VCaP (cell line): ENCODE data around the gene POC5.

Experiments used
- H3K27ac ChIP-seq: fragments of 450-650 bp; 2 replicates; pipeline ENCODE4 v1.5.1; 2017
- TF ChIP-seq, protein P1 (sequence below): fragments of 450-650 bp; conservative IDR thresholded peaks from 2 replicates; pipeline ENCODE4 v1.5.1; 2017; ENCODE audit warnings: mild to moderate bottlenecking, moderate library complexity

The POC5 gene

GRCh38 chr5:75668445-75668844 lies 48.8 kb downstream of the POC5 start:
- H3K27ac ChIP-seq: peak overlapping the region; percentile 42; the same call in 1 of the 2 replicates
- TF ChIP-seq, protein P1, sequence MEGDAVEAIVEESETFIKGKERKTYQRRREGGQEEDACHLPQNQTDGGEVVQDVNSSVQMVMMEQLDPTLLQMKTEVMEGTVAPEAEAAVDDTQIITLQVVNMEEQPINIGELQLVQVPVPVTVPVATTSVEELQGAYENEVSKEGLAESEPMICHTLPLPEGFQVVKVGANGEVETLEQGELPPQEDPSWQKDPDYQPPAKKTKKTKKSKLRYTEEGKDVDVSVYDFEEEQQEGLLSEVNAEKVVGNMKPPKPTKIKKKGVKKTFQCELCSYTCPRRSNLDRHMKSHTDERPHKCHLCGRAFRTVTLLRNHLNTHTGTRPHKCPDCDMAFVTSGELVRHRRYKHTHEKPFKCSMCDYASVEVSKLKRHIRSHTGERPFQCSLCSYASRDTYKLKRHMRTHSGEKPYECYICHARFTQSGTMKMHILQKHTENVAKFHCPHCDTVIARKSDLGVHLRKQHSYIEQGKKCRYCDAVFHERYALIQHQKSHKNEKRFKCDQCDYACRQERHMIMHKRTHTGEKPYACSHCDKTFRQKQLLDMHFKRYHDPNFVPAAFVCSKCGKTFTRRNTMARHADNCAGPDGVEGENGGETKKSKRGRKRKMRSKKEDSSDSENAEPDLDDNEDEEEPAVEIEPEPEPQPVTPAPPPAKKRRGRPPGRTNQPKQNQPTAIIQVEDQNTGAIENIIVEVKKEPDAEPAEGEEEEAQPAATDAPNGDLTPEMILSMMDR: no peak

- TF ChIP-seq, protein P1: no peak
Measured at GRCh38 chr5:75667586-75667985, 49.7 kb downstream of the POC5 start.

DNA sequence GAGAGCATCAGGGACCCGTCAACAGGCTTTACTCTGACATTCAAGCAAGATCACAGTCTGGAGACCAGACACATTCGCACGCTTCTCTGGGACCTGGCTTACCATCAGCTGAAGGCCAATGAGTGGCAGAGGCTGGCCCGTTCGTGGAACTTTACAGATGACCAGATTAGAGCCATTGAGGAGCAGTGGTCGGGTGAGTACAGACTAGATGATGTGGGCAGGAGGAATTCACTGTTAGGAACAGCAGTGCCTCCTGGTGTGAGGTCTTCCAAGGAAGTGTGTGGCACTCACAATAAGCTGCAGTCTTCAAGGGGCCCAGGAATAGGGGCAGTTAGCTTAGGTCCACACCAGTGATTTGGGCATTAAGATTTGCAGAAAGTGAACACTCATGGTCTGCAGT lies 50.4 kb downstream of the POC5 start:
- H3K27ac ChIP-seq: no peak overlapping the region
- TF ChIP-seq, protein P1: no peak

More at GRCh38 chr5:75667586-75667985, 49.7 kb downstream of the POC5 start:
- H3K27ac ChIP-seq: no peak overlapping the region

DNA sequence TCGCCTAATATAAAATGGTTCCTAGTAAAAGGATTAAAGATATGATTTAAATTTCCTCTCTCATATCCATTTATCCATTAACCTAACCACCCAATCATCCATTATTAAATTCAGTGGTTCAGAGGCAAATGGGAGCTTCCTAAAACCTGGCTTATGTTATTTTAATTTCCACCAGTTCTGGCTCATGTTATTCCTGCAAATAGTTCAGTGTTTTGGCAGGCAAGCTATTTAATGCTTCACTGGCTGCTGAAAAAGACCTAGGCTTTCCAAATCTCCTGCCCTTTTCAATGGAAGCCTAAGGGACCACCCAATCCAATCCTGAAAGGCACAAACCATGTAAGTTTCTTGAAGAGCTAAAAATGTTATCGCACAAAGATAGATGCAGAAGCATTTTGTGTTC lies 52.3 kb downstream of the POC5 start:
- no peak overlapping the region for H3K27ac ChIP-seq
- TF ChIP-seq, protein P1: no peak

DNA sequence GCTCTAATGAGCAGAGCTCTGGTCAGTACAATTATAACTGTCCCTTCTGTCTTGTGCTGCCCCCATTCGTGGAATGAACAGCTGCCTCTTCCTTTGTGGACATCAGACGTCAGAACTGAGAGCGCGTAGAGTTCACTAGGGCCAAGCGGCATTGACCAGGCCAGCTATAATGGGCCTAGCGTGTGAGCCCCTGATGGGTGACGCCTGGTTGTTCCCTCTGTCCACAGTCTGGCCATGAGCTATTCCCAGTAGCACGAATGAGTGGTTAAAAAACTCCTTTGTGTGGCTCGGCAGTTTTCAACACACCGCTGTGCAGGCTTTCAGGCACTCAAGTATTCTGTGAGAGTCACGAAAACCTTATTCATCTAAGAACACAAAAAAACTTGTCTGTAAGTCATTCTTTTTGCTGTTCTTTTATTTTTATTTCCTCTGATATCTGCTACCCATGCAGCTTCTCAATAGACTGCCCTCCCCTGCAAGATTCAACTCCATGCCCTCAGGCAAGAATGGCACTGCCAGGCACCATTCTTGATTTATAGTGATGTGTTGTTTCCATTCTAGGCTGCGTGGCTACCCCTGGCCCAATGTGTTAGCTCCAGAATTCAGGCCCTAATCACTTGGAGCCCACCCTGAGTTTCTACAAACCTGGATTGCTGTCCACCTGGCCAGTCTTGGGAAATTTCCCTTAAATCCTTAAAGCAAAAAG lies 53.5 kb downstream of the POC5 start:
- H3K27ac ChIP-seq: no peak overlapping the region
- TF ChIP-seq, protein P1: no peak

DNA sequence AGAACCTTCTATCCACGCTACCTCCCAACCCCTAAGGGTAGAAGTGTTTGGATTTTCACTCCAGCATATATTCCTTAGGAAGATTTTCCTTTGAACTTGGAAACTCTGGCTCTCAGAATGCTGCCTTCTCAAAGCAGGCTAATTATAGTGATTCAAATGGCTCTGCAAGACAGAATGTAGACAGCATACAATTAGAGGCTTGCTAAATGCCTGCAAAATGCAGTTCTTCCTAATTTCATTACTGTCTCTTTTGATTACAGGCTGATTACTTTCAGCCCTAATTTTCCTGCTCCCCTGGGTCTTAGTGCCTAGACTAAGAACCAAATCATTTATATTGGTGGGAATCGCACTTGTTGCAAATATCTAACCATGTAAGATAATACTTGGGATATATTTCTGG lies 55.2 kb downstream of the POC5 start:
- no peak overlapping the region for H3K27ac ChIP-seq
- TF ChIP-seq, protein P1: no peak

DNA sequence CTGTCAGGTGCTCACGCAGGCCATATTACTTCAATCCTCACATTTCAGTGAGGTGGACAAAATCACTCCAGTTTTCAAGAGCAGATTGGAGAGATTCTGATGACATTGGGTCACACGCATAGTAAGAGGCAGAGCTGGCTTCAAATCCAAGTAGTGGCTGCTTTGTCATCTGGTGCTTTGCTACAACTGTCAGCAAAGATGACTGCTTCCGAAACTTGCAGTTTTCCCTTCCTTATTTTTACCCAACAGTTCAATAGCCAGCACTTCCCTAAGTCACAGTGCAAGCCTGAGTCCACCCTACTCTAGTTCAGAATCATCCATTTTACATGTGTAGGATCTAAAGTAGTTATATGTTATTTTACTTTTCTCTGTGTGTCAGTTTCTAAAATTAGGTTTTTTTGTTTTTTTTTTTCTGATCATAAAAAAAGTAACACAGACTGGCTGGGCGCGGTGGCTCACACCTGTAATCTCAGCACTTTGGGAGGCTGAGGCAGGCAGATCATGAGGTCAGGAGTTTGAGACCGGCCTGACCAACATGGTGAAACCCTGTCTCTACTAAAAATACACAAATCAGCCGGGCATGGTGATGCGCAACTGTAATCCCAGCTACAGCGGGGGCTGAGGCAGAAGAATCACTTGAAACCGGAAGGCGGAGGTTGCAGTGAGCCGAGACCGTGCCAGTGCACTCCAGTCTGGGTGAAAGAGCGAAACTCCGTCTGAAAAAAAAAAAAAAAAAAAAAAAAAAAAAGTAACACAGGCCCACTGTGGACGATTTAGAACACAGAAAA lies 56.4 kb downstream of the POC5 start:
- H3K27ac ChIP-seq: no peak overlapping the region
- TF ChIP-seq, protein P1: no peak
